Cardiac septum (tissue), 1 donor: ENCODE measurements around the gene MTFMT. TPM values are rescaled to one million over a fixed set of nuclear protein-coding genes. Genes with fewer than 3 reads are reported as not detected.
"Not testable (repeated sequence)": the region's sequence is repeated elsewhere in the genome, so short reads cannot be mapped to it uniquely, and the experiment has no call there.

Experiments
- DNase-seq: peaks from one replicate; pipeline ENCODE4 v3.0.0-alpha.2; 2020; ENCODE audit warnings: low spot score
- intact Hi-C: fragments of 100-400 bp; cut with DNase I; formaldehyde crosslinking; loops from one replicate; pipeline ENCODE4 v1.14.0; 2022
- total RNA-seq: library from RNA; stranded (reverse); fragmentation: NEBNext Ultra II Directional; extraction: Animal tissue kit (Norgen Biotek cat#: 25700); gene quantifications from one replicate; pipeline ENCODE4 v1.2.1, GENCODE V29; 2021
- donor health status: DM: no; HTN: no; CAD: no.

MTFMT gene
- total RNA-seq, 1 donor from 2014 or later, result 18.4 TPM

DNA sequence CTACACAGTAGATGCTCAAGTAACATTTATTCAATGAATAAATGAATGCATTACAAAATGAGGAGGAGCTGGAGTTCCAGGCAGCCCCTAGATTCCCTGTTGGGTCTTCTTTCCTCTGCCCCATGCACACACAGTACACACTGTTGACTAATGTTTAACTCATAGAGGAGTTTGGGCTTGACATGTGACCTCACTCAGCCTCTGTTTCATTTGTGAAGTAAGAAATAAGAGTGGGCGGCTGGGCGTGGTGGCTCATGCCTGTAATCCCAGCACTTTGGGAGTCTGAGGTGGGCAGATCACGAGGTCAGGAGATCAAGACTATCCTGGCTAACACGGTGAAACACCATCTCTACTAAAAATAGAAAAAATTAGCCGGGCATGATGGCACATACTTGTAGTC, 14.8 kb upstream of the MTFMT start:
- intact Hi-C loops, DNase-seq: not testable (repeated sequence)

DNA sequence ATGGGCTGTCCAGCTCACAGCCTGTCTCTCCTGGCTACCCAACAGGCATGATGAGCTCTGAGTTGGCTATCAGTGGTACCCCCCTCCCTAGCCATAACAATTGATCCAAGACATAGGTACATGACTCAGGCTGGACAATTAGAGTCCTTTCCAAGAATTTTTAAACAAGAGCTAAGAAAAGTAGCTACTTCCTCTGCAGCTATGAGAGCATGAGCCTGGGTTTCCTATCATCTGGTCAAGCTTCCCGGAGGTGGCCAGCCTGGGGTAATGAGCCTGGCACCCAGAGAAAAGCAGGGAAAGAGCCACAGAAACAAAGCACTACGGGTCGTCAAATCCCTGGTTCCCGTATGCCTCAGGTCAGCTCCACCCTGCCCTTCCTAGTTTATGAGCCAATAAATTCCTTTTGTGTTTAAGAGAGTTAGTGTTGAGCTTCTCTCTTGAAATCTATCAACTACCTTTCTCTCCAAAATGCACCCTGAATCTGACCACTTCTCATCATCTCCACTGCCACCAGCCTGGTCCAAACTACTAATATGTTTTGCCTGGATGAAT, 13.4 kb upstream of the MTFMT start:
- no peak for DNase-seq
- intact Hi-C loops, result no loop called here

DNA sequence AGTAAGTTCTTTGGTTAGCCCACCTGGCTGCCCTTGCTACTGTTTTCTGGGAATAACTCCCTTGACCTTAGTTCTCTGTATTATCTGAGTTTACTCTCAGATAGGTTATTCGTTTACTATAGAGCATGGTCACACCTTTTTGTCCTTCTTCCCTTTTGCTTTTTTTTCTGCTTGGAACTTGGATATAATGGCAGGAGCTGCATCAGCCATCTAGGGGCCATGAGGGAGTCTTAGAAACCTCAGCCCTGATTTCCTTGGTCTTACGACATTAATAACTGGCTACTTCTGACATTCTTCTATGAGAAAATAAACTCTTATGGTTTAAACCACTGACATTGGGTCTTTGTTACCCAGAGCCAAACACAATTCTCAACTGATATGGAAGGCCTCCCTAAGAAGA, 12.3 kb upstream of the MTFMT start:
- intact Hi-C loops, result no loop called here

DNA sequence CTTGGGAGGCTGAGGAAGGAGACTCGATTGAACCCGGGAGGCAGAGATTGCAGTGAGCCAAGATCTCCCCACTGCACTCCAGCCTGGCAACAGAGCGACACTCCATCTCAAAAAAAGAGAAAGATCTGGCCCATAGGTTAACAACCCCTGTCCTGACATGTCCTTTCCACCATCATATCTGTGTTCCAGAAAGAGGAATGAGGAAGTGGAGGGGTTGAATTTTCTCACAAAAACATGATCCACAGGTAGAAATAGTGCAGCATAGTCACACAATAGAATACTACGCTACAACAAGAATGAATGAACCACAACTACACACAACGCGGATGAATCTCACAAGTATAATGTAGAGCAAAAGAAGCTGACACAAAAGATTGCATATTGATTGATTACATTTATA, 11.0 kb upstream of the MTFMT start:
- intact Hi-C loops, result no loop called here
- no peak for DNase-seq

More for the DNA sequence above, 12.3 kb upstream of the MTFMT start:
- no peak for DNase-seq

DNA sequence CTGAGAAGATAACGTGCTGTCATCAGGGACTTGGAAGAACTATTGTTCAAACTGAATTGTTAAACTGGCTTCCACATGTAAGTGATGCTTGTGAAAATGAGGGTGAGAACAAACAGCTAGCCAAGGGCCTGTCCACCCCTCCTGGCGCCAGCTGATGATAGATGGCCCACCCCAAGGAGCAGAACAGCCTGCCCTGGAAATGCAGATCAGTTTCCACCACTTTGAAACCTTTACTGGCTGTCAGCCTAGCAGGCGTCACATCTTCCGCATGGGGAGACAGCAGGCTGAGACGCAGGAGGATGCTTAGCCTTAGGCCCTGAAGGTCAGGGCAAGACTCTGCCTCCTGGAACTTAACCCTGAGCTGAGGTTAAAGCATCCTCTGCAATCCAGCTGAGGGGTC, 9.4 kb upstream of the MTFMT start:
- intact Hi-C loops, result no loop called here
- DNase-seq, result no peak

DNA sequence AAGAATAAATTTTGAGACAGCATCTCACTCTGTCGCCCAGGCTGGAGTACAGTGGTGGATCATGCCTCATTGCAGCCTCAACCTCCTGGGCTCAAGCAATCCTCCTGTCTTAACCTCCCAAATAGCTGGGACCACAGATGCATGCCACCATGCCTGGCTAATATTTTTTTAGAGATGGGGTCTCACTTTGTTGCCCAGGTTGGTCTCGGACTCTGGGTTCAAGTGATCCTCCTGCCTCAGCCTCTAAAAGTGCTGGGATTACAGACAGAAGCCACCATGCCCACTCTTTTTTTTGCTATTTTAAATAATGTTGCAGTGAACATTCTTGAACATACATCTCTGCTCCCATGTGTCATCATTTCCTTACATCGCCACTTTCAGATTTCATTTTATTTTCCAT, 9.0 kb upstream of the MTFMT start:
- intact Hi-C loops, result no loop called here
- no peak for DNase-seq

DNA sequence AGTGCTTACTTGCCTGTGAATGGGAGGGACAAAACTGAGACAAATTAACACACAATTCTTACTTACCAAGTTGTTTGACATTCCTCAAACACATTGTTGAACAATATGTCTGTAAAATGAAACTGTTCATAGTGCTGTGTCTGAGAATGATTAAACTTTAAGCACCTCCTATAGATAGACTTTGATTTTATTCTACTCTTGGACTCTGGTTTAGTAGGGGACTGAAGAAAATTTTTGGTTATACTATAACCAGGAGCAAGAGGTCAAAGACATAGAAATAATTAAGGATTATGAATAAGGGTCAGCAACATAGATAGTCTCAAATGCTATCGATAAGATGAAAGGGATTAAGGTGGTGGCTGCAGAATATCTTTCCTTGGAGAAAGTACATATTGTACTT, 7.9 kb upstream of the MTFMT start:
- intact Hi-C loops, result no loop called here
- no peak for DNase-seq

DNA sequence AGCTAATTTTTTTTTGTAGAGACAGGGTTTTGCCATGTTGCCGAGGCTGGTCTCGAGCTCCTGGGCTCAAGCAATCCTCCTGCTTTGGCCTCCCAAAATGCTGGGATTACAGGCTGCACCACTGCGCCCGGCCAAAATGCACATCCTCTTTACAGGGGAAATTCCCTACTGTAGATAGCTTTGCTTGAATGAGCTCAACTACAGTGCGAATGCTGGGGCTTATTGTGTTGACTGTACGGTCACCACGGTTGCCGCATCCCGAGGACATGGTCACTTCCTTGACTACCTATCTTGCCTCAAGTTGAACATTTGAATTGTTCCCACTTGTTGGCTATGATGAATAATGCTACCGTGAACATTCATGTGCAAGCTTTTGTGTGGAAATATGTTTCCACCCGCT, 5.3 kb upstream of the MTFMT start:
- intact Hi-C loops, result loop anchor here (5.0 kb wide), 1 partner anchor 263 kb away; the partner anchor contains the start of gene RNU5A-1

DNA sequence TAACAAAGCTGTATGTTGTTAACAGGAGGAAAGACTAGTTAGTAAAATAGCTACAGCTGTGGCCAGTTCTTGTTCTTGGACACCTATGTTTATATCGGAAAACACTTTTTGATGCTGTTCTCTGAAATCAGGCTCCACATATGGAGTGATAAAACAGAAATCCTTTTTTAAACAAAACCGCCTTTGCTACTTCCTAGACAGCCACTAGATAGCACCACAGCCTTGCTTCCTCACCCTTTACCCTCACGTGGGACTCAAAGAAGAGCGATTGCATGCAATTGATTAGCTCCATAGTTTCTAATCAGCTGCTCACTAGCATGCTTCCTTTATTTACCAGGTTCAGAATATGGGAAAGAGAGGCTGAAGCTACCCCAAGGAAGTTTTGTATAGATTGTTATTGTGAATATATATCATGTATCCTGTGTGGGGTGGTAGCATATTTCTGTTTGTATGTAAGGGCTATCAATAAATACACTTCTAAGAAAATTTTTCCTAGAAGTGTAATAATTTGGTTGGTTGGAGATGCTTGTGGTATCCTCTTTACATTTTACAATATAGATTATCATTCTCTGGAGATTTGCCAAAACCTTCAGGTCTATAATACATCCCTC, 4.3 kb upstream of the MTFMT start:
- intact Hi-C loops, result loop anchor here (5.0 kb wide), 1 partner anchor 264 kb away; the partner anchor contains the start of gene RNU5A-1

More for the DNA sequence above, 5.3 kb upstream of the MTFMT start:
- DNase-seq, result no peak

DNA sequence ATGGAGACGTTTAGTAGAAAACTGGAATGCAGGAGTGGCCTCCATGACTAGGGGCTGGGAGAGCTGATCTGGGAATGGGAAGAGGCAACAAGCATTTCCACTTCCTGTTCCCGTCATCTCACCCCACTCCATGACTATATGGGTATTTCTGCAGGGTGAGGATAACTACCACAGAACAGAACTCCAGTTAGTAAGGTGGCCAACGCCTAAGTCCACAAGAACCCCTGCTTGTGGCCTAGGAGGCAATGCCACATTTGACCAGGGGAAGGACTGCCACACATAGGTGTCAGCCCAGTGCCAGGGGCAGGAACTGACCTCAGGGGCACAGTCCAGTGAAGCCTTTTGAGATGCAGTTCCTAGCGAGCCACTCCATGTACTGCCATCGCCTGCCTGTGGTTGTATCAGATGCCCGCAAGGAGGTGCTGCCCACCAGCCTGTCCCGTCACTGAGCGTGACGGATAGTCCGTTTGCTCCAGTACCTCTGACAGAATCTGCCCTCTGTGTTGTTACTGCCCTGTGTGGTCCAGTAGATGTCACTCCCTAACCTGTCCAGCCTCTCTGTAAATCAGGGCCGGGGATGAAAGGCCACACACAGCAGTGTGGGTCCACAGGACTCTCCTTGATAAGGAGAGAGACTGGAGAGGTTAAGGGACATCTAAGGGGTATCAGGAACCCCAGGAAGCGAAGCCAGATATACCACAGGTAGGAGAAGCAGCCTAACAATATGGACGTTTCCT, 3.5 kb upstream of the MTFMT start:
- DNase-seq, result no peak

More for the DNA sequence above, 4.3 kb upstream of the MTFMT start:
- DNase-seq, result no peak

DNA sequence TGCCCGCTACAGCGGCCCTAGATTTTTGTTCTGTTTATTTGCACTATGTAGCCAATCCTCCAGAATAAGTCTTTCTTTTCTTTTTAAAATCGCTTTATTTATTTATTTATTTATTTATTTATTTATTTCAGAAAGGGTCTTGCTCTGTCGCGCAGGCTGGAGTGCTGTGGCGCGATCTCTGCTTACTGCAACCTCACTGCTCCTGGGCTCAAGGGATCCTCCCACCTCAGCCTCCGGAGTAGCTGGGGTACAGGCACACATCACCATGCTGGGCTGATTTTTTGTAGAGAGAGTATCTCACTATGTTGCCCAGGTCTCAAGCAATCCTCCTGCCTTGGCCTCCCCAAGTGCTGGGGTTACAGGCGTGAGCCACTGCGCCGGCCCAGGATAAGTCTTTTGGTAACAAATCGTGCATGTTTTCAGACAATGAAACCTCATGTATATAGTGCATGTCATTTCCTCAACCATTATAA, 333 bp upstream of the MTFMT start:
- no peak for DNase-seq
- intact Hi-C loops, result loop anchor here (5.0 kb wide), 2 partner anchors 42 to 268 kb away; partner anchors contain the start of genes RNU5A-1 and SPG21

More for the DNA sequence above, 3.5 kb upstream of the MTFMT start:
- intact Hi-C loops, result loop anchor here (5.0 kb wide), 1 partner anchor 264 kb away; the partner anchor contains the start of gene RNU5A-1

DNA sequence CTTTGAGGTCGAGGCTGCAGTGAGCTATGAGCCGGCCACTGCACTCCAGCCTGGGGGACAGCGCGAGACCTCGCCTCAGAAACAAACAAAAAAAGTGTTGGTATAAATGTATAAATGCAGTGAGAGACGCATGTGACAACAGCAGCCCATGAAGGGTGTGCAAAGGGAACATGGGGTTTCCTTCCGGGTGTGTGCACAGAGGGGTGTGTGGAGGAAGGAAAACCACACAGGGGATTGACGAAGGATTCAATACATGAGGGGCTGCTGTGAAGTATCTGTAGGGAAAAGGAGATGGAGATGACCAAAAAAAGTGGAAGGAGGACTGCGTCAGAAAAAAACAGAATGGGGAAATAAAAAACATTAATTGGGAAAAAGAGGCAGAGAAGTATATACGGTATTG, 1.1 kb downstream of the MTFMT start:
- no peak for DNase-seq
- intact Hi-C loops, result loop anchor here (5.0 kb wide), 1 partner anchor 41 kb away; the partner anchor contains the start of gene SPG21

DNA sequence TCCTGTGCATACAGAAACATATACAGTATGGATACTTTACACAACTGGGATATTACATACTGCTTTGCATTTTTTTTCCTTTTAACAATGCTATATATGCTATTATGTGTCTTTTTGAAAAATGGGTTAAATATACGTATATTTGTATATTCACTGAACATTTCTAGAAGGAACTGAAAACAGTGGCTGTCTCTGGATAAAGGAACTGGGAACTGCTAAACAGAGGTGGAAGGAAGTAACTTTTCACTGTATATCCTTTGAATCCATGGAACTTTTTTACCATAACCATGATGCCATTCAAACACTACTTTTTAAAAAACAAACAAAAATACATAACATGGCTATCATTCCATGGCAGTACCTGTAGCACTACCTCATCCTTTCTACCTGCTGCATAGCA, 1.8 kb downstream of the MTFMT start:
- intact Hi-C loops, result loop anchor here (5.0 kb wide), 1 partner anchor 40 kb away; the partner anchor contains the start of gene SPG21
- no peak for DNase-seq

DNA sequence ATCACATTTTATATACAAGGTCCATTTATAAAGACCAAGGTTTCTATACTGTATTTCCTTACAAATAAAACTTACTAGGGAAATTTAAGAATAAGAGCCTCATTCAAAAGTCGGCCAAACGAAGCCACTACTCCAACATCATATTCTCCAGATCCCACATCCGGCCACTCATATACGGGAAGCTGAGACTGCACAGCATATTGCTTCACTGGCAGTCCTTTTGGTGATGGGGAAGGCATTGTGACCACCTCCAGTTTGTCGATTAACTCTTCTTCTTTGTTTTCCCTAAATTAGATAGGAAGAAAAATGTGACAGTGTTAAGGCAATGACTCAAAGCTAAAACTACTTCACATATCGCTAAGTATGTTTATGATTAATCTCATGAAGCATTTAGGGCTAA, 2.7 kb downstream of the MTFMT start:
- intact Hi-C loops, result loop anchor here (5.0 kb wide), 1 partner anchor 39 kb away; the partner anchor contains the start of gene SPG21
- DNase-seq, result no peak

DNA sequence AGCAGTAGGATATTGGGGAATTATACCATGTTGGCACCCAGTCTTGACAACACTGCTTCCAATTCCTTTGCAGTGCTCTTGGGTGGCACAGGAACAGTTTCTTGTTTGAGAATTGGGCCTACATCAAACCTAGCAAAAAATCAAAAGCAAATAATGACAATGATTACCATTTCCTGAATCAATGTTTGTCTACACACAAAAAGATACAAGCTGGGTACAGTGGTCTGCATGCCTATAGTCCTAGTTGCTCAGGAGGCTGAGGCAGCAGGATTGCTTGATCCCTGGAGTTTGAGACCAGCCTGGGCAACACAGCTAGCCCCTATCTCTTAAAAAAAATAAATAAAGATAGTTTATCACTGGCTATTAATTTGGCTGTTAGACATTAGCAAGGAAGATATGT, 8.0 kb downstream of the MTFMT start:
- intact Hi-C loops, result no loop called here
- no peak for DNase-seq

DNA sequence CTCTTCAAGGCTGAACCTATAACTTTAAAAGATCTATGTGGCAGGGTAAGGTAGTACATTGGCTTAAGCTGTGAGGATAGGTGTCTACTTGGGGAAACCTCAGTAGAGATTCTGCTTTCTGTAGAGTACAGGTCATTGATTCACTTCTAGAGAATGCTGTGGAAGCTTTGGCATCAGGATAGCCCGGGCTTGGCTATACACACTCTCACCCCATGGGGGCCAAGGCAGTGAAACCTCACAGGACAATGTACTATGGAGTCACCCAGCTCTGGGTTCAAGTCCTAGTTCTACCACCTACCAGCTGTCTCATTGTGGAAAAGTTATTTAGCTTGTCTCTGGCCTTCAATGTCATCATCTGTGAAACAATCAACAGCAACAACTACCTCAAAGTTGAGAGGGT, 9.0 kb downstream of the MTFMT start:
- intact Hi-C loops, result no loop called here
- no peak for DNase-seq

DNA sequence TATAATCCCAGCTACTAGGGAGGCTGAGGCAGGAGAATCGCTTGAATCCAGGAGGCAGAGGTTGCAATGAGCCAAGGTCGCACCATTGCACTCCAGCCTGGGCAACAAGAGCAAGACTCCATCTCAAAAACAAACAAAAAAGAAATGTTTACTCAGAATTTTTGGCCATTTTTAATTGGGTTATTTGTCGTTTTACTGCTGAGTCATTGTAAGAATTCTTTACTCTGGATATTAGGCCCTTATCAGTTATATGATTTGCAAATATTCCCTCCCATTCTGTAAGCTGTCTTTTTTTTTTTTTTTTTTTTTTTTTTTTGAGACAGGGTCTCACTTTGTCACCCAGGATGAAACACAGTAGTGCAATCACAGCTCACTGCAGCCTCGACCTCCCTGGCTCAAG, 18.2 kb downstream of the MTFMT start:
- DNase-seq, intact Hi-C loops: not testable (repeated sequence)

DNA sequence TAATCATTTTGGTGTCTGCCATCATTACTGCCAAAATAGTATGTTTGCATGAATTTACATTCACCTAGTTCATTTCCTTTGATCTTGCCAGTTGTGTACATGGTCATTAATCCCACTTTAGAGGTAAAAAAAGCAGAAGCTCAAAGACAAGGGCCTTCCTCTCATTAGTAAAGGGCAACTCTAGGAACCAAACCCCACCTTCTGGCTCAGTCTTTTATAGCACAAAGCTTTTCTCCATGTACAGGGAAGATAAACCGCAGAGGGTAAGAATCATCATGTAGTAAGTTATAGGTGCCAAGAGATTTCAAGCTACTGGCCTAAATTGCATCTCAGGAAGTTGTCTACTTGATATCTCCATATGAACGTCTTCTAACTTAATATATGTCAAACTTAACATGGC, 20.5 kb downstream of the MTFMT start:
- DNase-seq, result no peak

DNA sequence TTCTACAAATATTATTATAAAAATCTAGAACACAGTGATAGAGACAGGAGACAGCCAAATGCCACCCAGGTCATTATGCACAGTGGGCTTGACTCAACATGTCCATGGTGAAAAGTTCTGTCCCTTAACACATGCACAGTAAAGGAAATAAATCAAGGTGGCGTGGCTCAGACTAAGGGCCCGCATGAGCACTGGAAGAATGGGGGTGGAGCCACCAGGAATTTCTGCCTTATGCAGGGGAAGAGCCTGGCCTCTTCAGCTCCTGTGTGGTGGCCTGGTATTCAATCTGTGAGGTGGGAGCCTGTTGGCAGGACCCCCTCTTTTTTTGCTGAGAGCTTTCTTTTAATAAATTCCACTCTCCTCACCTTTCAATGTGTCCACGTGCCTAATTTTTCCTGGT, 22.6 kb downstream of the MTFMT start:
- DNase-seq, result no peak
- intact Hi-C loops, result no loop called here

More for the DNA sequence above, 20.5 kb downstream of the MTFMT start:
- intact Hi-C loops, result no loop called here

DNA sequence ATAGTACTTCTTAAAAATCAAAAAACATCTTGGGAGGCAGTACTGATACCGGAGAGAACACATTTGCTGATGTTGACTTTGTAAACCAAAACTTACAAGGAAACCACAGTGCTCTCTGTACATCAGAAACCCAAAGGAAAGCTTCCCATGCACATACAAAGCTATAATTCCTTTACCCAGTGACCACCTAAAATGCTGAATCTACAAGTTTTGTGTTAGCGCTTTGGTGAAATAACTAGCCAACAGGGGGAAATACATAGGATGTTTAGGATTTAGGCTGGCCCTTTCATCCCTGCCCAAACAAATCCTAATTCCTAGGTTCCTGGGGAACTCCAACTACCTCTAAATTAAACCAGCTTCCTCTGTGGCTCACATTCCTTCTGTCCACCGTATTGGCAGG, 24.4 kb downstream of the MTFMT start:
- intact Hi-C loops, result no loop called here

More for the DNA sequence above, 24.4 kb downstream of the MTFMT start:
- DNase-seq, result no peak
